Body of pancreas (tissue), 4 donors: ENCODE data around the gene SAA2.

Source experiments
- CTCF ChIP-seq, 7 experiments: fragments of 450-650 bp in 4 of 7; fragments of 200-600 bp in 3 of 7; sonication (generic) in 3 of 7; IDR thresholded peaks; one replicate each; pipeline ENCODE4 v1.5.1; 2016 to 2019; ENCODE audit warnings: antibody characterized with exemption in 7 of 7
- POLR2A ChIP-seq, 3 donors: fragments of 450-650 bp; IDR thresholded peaks; one replicate each; pipeline ENCODE4 v1.6.1; 2016; ENCODE audit warnings: antibody characterized with exemption in 3 of 3, mild to moderate bottlenecking in 2 of 3

DNA sequence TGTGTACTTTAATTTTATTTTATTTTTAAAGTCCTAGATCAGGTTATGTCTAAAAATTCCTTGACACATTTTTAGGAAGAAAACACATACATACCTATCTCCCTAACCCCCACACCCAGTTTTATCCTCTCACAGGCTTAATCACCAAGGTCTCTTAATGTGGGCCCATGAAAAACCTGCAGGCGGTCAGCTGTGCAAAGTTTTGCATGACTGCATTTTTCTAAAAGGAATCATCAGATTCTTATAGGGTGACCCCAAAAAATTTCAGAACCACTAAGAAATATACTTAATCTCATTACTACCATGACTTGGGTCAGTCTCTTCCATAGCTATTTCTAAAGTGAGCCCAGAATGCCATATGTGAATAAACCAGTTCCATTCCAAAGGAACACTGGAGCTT, 37.4 kb upstream of the SAA2 start:
- TF ChIP-seq CTCF (IDR thresholded peaks at IDR 0.05): no peak
- no peak for TF ChIP-seq POLR2A (IDR thresholded peaks at IDR 0.05)
